HG03175 (cell line): ENCODE data around the gene LRRC49.
"Not testable (repeated sequence)": the region's sequence is repeated elsewhere in the genome, so short reads cannot be mapped to it uniquely, and the experiment has no call there.

Experiments
- ATAC-seq: cut with Tn5 transposase; IDR thresholded peaks from one replicate; pipeline ENCODE4 v1.9.1; 2021; ENCODE audit warnings: mild to moderate bottlenecking, moderate library complexity; ENCODE audit not compliant: unreplicated experiment

The LRRC49 gene

DNA sequence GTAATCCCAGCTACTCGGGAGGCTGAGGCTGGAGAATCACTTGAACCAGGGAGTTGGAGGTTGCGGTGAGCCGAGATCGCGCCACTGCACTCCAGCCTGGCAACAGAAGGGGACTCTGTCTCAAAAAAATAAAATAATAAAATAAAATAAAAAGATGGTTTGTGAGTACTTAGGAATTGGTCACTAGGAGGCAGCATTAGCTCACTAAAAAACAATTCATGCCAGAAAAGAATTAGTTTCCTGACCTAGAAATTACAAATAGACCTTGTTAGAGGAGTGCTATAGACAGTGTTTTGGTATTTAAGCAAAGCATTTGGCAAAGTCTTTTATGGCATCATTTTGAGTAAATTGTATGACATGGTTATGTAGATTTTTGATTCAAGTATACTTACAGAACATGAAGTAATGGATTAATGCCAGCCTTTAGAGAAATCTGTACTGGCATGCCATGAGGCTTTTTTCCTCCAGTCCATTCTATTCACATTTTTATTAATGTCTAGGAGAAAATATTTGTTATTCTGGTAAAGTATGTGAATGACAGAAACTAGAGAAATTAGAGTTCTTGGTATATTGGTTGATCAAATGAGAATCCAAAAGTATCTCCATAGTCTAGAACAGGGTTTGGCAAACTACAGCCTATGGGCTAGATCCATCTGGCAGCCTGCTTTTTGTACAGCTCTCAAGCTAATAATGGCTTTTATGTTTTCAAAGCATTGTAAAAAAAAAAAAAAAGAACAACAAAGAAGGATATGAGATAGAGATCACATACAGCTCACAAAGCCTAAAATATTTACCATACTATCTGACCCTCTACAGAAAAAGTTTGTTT is 81.6 kb downstream of the LRRC49 start:
- no peak for ATAC-seq

DNA sequence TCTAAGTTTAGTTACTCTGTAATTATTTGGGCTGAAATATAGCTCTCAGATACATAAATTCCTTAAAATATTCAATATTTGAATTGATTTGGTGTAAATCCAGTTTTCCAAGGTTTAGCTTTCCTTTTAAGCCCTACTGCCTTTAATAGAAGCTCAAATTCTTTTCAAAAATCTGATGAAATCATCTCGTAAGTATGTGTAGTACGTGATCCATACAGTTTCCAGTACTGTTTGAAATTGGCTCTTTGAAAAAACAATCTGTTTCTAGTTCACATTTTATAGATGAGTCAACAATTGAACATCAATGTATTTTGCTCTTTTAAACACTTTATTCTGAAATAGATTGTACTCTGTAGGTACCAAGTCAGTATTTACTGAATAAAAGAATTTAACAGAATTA is 84.2 kb downstream of the LRRC49 start:
- ATAC-seq = no peak

DNA sequence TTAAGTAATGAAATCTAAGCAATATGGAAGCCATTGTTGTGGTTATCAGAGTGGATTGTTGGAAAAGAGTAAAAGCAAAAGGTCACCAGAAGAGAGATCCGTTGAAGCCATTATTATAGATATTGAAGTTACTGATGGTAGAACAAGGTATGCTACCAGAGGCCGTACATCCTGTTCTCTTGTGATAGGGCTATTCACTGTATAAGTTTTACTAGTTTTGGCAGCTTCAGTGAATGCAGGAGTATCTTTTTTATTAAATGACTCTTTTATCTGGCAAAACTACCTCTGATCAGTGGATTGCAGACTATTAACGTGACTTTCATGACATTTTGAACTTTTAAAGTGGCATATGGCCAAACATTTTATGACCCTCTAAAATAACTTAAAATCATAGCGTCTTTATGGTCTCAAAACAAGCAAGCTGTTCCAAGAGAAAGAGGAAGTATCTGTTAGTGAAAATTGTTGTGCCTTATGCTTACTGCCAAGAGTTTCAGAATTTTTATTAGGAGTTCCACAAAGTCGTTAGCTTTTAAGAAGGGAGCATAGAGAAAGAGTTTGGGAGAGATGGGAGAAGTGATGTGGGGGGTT is 102.9 kb downstream of the LRRC49 start:
- ATAC-seq = no peak

DNA sequence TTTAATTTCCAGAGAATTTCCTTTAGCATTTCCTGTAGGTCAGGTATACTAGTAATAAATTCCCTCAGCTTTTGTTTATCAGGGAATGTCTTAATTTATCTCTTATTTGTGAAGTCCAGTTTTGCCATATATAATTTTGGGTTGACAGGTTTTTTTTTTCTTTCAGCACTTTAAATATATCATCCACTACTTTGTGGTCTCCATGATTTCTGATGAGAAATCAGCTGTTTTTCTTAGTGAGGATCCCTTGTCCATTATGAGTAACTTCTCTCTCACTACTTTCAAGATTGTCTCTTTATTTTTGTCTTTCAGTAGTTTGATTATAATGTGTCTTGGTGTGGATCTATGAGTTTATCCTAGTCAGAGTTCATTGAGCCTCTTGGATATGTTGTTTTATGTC is 105.7 kb downstream of the LRRC49 start:
- no peak for ATAC-seq

DNA sequence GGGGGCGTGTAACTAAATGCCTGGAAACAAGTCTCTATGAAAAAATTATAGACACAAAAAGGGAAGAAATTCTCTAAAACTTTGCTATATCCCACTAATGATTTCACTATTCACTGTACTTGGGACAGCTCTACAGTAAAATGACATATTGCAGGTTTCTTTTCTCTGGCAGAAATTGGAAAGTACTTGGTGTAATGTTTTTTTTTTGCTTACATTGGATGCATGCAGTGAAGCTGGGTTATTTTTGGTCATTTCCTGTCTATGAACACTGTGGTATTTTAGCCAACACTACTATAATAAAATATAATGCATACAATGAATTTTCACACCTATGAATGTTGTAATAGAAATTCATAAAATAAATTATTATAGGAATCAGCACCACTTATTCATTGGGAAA is 109.7 kb downstream of the LRRC49 start:
- no peak for ATAC-seq

DNA sequence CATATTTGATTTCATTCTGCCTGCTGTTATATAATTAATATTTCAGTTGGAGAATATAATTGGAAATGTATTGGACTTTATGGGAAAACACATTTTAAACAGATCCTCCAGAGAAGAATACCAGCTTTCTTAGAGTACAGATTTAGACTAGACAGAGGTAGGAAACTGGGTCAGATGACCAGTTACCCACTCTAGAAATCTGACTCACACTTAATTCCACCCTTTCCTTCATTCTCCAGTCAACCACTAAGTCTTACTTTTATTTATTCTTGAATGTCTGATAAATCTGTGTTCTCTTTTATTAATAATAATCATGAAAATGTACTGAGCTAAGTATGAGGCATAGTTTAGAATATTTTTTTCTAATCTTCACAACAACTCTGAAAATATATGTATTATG is 110.7 kb downstream of the LRRC49 start:
- ATAC-seq = no peak

DNA sequence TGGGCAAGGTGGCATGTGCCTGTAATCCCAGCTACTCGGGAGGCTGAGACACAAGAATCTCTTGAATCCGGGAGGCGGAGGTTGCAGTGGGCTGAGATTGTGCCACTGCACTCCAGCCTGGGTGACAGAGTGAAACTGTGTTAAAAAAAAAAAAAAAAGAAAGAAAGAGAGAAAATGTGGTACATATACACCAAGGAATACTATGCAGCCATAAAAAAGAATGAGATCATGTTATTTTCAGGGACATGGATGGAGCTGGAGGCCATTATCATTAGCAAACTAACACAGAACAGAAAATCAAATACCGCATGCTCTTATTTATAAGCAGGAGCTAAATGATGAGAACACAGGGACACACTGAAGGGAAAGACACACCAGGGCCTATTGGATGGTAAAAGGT is 111.9 kb downstream of the LRRC49 start:
- ATAC-seq = not testable (repeated sequence)

DNA sequence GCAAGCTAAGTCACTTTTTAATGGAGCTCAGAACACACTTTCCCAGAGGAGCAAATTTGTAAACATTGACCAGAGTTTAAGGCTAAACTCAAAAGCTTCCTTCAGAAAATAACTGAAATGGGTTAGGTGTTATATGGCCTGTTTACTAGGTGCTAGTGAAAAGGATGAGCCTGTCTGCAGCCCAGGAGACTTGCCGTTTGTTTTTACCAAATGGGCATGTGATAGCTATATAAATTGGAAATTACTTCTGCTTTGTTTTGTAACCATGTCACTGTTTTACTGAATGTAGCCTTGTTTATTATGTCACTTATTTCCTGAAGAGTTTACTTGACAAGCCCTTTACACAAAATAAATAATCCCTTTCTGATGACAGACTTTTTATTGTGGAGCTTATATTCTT is 113.3 kb downstream of the LRRC49 start:
- ATAC-seq = no peak

DNA sequence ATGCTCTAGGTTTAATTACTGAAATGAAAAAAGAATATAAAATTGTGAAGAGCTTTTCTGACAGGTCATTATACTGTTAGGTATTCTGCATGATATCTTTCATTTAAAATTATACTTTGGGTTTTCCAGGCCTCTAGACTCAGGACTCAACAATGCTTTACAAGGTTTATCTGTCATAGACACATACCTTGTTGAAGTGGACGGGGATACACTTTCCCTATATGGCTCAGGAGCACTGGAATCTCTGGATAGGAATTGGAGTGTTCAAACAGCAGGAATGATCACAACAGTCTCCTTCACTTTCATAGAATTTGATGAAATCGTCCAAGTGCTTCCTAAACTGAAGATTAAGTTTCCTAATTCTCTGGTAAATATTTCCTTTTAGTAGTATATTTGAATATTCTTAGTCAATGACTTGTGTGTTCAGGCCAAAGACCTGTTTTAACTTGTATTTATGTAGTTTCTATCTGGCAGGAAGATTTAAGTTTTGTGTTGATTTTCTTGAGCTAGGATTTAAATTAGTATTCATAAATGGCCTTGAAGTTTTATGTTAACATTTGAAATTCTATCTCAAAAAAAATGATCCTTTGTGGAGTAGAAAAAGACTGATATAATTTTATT is 115.7 kb downstream of the LRRC49 start:
- no peak for ATAC-seq

DNA sequence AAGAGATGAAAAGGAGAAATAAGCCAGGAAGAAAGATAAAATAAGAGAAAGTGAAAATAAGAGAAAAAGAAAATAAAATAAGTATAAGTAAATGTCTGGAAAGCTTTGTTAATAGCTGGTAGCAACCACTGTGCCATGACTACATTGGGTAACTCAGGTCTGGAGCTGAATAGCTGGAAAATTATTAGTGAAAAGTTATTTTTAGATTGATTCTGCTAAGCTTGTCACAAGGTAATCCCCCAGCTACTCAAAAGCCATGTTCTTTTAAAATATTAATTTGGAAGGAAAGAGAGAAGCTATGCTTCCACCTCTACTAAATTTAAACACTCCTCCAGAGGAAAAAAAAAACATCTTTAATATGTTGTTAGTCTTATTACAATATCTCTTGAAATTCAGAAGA is 117.8 kb downstream of the LRRC49 start:
- no peak for ATAC-seq

DNA sequence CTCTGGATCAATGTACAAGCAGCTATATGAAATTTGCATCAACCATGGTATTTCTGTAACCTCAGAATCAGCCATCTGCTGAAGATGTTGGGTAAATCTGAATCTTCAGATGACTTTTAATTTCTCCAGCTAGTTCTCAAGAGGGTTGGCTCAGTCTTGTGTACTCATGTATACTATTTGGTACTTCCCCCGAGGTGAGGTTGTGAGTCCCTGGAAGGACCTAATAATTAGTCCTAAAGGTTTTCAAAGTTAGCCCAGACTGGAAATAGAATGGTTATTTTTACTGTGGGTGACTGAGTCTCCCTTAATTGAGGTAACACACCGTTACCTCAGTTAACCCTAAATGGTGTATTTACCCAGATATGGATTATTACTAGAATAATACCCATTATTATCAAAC is 118.4 kb downstream of the LRRC49 start:
- ATAC-seq = no peak

DNA sequence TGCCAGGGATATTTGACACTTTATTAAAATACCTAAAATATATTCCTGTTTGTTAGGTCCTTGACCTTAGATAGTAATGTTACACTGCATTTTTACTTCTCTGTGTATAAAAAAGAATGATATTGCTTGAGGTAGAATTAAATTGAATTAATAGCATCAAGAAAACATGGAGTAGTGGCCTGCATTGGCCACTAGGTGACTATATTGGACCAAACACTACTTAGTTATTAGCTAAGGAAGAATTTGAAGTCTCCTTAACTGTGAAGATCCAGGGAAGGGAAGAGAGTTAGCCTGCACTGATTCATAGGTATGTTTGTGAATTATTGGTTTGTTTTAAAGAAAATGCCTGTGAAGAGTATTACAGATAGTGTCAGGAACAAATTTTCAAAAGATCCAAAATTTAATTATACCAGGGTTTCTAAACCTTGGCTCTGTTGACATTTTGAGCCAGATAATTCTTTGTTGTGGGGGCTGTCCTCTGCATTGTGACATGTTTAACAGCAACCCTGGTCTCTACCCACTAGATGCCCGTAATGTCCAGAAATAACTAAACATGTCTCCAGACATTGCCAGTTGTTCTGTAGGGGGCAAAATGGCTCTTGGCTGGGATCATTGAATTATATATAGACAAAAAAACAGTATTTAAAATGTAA is 119.0 kb downstream of the LRRC49 start:
- no peak for ATAC-seq

DNA sequence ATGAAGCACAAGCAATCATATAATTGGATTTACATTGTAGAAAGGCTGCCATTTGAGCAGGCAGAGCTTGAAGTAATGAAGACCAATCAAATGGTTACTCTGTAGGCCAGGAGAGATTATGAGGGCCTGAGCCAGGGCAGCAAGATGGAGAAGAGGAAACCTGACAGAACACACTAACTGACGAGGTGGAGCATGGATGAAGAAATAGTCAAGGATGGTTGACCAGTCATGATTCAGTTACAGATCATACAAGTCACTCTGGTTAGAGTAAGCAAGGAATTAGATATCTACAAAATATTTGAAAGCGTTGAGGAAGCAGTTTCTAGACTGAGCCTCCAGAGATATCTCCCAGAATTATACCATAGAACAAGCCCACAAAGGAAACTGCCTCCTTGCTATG is 120.8 kb downstream of the LRRC49 start:
- no peak for ATAC-seq

DNA sequence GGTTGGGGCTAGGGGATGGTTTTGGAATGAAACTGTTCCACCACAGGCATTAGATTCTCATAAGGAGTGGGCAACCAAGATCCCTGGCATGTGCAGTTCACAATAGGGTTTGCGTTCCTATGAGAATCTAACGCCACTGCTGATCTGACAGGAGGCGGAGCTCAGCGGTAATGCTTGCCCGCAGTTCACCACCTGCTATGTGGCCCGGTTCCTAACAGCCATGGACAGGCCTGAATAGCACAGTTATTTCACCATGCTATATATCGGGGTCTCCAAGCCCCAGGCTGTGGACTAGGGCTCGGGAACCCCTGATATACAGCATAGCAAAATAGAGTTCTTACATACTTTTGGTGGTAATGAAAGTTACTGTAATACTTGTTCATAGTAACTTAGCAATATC is 122.7 kb downstream of the LRRC49 start:
- no peak for ATAC-seq

DNA sequence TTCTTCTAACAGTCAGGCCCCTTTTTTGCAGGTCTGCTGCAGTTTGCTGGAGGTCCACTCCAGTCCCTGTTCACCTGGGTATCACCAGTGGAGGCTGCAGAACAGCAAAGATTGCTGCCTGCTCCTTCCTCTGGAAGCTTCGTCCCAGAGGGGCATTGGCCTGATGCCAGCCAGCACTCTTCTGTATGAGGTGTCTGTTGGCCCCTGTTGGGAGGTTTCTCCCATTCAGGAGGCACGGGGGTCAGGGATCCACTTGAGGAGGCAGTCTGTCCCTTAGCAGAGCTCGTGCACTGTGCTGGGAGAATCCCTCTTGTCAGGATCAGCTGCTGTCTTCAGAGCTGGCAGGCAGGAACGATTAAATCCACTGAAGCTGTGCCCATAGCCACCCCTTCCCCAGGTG is 138.6 kb downstream of the LRRC49 start:
- not testable (repeated sequence) for ATAC-seq

DNA sequence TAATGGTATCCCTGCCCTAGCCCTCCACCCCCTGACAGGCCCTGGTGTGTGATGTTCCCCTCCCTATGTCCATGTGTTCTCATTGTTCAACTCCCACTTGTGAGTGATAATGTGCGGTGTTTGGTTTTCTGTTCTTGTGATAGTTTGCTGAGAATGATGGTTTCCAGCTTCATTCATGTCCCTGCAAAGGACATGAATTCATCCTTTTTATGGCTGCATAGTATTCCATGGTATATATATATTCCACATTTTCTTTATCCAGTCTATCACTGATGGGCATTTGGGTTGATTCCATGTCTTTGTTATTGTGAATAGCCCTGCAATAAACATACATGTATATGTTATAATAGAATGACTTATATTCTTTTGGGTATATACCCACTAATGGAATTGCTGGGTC is 142.9 kb downstream of the LRRC49 start:
- ATAC-seq = not testable (repeated sequence)

DNA sequence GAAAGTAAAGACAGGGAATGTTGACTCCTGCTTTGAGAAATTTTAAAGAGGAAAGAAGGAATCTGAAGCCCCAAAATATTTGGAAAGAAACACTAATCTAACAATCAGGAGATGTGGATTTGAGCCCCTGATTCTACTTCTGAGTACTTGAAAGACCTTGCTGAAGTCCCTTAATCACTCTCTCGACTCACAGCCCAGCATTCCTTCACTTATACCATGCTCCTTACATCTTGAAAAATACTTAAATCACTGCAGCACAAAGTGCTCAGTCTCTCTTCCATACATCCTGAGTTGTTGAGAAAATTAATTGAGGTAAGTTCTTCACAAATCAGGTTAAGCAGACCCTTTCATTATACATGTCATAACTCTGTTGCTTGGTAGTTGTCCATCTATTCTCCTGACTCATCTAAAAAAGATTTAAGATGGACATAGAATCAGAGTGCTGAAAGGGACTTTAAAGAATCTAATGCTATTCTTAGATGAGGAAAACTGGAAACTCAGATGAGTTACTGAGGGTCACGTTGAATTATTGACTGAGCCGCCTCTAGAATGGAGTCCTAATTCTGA is 149.8 kb downstream of the LRRC49 start:
- no peak for ATAC-seq

DNA sequence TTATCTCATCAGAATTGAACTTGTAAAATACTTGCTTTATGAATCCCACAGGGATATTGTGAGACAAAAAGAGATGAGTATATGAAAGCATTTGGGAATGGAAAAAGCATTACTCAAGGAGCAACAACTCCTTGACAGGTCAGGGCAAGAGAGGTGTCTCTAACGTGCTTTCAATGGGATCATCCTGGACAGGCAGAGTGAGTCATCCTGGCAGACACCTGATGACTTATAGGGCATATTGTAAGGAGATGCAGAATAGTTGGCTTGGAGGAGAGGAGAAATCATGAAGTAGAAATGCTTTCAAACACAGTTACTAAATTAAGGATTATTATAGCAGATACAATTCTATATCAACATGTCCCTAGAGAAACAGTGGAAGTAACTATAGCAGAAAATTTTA is 150.7 kb downstream of the LRRC49 start:
- no peak for ATAC-seq

DNA sequence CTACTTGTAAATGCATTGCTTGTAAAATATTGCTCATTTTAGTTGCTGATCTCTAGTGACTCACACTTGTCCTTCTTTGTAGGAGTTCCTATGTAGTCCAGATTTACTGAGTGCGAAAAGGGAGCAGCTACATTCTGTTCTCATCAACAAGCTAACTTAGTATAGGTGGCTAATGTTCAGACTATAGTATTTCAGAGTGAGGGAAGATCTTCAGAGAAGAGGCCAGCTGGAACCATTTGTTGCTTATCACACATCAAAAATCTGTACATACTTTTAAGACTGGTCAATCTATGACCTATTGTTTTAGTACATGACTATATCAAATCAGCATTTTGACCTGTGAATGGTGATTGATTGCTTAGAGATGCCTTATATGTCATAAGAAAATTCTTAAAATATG is 151.4 kb downstream of the LRRC49 start:
- ATAC-seq = no peak

DNA sequence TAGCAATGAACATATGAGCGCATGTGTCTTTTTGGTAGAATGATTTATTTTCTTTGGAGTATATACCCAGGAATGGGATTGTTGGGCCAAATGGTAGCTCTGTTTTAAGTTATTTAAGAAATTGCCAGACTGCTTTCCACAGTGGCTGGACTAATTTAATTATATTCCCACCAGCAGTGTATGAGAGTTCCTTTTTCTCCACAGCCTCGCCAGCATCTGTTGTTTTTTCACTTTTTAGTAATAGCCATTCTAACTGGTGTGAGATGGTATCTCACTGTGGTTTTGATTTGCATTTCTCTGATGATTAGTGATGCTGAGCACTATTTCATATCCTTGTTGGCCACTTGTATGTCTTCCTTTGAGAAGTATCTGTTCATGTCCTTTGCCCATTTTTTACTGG is 153.5 kb downstream of the LRRC49 start:
- not testable (repeated sequence) for ATAC-seq

DNA sequence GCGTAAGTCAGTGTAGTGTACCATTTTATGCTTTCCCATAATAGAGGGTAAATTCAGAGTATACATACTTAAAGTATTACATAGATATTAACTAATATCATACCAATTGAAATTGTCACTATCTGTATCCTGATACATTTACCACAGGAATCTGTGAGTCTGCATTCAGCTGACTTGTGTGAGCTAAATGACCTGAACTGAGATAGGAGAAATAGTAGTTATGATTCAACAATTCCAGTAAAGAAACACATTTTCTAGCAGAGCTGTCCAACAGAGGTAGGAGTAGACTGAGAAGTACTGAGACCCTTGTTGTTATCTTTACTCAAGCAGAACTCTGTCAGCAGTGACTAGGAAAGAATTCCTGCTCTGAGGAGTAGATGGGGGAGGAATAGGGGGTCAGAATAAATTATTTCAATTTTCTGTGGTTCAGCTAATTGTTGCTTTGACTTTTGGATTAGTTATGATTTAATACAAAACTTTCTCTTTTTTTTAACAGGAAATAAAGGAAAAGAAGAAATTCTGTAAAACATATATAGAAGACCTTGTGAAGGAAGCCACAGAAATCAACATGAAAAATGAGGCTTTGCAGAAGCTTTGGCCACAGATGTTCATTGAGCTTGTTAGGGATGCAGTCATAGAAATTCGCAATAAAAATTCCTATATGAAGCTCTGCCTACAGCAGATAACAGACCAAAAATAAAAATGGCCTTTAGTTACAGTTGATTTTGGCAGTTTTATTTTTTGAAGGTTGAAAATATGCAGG is 156.5 kb downstream of the LRRC49 start:
- ATAC-seq = no peak
